HL-60 (cell line): ENCODE results near the gene ZMIZ1.

Source experiments
- DNase-seq, 2 experiments: peaks; one replicate each; pipeline ENCODE4 v3.0.0-alpha.2; 2010 to 2020; ENCODE audit warnings: low read depth in 1 of 2, low spot score in 1 of 2
- H3K27ac ChIP-seq: fragments of 250-450 bp; sonication (Bioruptor Pico); replicated peaks from 2 replicates; pipeline ENCODE4 v1.5.1; 2020; ENCODE audit warnings: mild to moderate bottlenecking, moderate library complexity
- H3K27me3 ChIP-seq: fragments of 250-450 bp; sonication (Bioruptor Pico); 2 replicates; pipeline ENCODE4 v1.5.1; 2021; ENCODE audit warnings: mild to moderate bottlenecking, moderate library complexity; ENCODE audit not compliant: insufficient read depth, poor library complexity, severe bottlenecking
- H3K4me3 ChIP-seq: replicated peaks from 2 replicates; pipeline ENCODE4 v1.5.1; 2011; ENCODE audit warnings: mild to moderate bottlenecking, control low read depth, low read length; ENCODE audit not compliant: insufficient read depth
- GABPA ChIP-seq: IDR thresholded peaks from 2 replicates; pipeline ENCODE4 v1.6.1; 2012; ENCODE audit warnings: low read depth
- POLR2AphosphoS5 ChIP-seq: IDR thresholded peaks from 2 replicates; pipeline ENCODE4 v1.6.1; 2012; ENCODE audit warnings: low read depth
- SPI1 ChIP-seq: IDR thresholded peaks from 2 replicates; pipeline ENCODE4 v1.6.1; 2012; ENCODE audit warnings: low read depth, mild to moderate bottlenecking, borderline replicate concordance
- TF ChIP-seq, protein P1 (sequence below): IDR thresholded peaks from 2 replicates; pipeline ENCODE4 v1.6.1; 2012; ENCODE audit warnings: low read depth; ENCODE audit not compliant: insufficient replicate concordance
- TF ChIP-seq, protein P2 (sequence below): IDR thresholded peaks from one replicate; pipeline ENCODE4 v1.5.1; 2011; ENCODE audit warnings: low read length, control low read depth, inconsistent platforms; ENCODE audit not compliant: insufficient read depth

Gene ZMIZ1

DNA sequence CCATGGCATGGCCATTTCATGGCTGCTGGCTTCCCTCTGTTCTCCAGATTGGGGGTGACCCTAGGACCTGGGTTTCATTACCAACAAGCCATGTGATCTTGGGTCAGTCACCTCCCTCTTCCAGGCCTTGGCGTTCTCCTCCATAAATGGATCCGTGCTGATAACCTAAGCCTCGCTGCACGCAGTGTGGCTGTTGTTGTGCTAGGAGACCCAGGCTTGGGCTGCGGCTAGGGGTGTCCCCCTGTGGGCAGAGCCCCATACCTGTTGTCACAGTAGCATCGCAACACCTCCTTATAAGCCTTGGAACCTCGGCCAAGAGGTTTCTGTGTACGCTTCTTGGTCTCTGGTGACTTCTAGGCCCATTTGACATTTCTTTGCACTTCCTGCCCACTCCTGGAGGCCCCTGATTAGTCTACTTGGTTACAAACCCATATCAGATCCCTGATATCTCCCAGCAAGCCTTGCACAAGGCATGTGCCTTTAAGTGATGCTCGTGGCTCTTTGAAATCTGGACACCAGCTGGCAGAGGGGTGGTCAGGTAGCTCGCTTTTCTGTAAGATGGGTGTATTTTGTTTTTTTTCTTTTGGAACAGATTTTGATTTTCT is 23.6 kb downstream of the ZMIZ1 start:
- DNase-seq: no peak
- H3K27me3 ChIP-seq: no peaks in the 10 kb centered on the region
- TF ChIP-seq POLR2AphosphoS5 (no peak), SPI1 (no peak), GABPA (no peak)
- TF ChIP-seq, protein P1, sequence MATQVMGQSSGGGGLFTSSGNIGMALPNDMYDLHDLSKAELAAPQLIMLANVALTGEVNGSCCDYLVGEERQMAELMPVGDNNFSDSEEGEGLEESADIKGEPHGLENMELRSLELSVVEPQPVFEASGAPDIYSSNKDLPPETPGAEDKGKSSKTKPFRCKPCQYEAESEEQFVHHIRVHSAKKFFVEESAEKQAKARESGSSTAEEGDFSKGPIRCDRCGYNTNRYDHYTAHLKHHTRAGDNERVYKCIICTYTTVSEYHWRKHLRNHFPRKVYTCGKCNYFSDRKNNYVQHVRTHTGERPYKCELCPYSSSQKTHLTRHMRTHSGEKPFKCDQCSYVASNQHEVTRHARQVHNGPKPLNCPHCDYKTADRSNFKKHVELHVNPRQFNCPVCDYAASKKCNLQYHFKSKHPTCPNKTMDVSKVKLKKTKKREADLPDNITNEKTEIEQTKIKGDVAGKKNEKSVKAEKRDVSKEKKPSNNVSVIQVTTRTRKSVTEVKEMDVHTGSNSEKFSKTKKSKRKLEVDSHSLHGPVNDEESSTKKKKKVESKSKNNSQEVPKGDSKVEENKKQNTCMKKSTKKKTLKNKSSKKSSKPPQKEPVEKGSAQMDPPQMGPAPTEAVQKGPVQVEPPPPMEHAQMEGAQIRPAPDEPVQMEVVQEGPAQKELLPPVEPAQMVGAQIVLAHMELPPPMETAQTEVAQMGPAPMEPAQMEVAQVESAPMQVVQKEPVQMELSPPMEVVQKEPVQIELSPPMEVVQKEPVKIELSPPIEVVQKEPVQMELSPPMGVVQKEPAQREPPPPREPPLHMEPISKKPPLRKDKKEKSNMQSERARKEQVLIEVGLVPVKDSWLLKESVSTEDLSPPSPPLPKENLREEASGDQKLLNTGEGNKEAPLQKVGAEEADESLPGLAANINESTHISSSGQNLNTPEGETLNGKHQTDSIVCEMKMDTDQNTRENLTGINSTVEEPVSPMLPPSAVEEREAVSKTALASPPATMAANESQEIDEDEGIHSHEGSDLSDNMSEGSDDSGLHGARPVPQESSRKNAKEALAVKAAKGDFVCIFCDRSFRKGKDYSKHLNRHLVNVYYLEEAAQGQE: no peak
- TF ChIP-seq, protein P2, sequence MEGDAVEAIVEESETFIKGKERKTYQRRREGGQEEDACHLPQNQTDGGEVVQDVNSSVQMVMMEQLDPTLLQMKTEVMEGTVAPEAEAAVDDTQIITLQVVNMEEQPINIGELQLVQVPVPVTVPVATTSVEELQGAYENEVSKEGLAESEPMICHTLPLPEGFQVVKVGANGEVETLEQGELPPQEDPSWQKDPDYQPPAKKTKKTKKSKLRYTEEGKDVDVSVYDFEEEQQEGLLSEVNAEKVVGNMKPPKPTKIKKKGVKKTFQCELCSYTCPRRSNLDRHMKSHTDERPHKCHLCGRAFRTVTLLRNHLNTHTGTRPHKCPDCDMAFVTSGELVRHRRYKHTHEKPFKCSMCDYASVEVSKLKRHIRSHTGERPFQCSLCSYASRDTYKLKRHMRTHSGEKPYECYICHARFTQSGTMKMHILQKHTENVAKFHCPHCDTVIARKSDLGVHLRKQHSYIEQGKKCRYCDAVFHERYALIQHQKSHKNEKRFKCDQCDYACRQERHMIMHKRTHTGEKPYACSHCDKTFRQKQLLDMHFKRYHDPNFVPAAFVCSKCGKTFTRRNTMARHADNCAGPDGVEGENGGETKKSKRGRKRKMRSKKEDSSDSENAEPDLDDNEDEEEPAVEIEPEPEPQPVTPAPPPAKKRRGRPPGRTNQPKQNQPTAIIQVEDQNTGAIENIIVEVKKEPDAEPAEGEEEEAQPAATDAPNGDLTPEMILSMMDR: no peak
- no peak overlapping the region for H3K4me3 ChIP-seq
- peak overlapping the region; percentile 90 for H3K27ac ChIP-seq

DNA sequence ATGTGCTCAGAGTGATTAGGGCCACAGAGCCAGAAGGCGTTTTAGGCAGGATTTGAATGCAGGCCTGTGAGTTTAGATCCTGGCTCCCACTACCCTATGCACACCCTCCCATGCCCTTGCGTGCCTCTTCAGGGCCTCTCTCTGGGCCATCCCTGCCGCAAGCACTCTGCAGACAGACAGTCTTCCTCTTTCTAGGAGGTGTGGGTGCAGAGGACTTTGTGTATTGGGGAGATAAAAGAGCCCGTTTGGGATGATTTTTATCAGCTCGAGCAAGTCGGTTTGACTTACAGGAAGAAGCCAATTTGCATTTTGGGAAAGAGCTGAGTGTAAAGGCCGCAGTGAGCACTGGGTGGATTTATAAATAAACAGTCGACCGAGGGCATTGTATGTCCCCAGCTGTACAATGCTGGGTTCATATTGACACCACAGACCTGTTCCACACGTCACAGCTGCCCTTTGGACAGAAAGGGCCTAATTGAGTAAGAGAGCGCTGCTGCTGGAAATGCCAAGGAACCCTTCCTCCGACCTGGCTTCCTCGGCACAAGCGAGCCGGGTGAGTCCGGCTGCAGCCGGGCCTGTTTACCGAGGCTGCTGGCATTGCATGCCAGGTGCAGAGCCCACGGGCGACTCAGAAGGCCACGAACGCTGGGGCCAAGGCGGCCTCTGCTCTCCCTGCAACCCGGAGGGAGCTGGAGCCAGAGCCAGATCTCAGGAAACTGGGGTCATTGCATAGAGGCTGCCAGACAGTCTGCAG is 25.1 kb downstream of the ZMIZ1 start:
- peak overlapping the region; percentile 90 for H3K27ac ChIP-seq
- peak overlapping the region; percentile 10; the same call in 1 of the 2 replicates for H3K4me3 ChIP-seq
- TF ChIP-seq, protein P1: no peak
- TF ChIP-seq, protein P2: no peak
- TF ChIP-seq SPI1 (peak; percentile 96), GABPA (no peak), POLR2AphosphoS5 (peak; percentile 85)
- no peaks in the 10 kb centered on the region for H3K27me3 ChIP-seq
- DNase-seq: peak; percentile 88 to 96

DNA sequence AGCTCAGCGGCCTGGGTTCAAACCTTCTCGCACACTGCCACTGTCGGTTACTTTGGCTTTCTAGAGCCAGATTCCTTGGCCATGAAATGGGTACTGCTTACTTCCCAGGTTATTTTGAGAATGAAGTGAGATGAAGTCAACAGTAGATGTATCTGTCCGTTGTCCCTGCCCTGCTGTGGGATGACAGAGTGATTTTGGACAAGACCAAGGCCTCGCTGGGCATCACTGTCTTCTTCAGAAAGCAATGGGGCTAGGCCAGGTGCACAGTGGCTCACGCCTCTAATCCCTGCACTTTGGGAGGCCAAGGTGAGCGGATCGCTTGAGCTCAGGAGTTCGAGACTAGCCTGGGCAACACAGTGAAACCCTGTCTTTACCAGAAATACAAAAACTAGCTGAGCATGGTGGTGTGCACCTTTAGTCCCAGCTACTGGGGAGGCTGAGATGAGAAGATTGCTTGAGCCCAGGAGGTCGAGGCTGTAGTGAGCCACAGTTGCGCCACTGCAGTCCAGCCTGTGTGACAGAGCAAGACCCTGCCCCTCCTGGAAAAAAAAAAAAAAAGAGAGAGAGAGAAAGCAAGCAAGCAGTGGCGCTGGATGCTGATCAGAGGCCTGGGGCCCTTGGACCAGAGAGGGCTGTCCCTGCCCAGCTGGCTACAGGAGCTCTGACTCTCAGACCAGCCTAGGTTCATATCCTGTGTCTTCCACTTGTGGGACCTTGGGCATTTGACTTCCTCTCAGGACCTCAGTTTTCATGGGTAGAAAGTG is 25.8 kb downstream of the ZMIZ1 start:
- peak overlapping the region; percentile 90 for H3K27ac ChIP-seq
- TF ChIP-seq SPI1 (0 out of 2 replicates have a peak, but pooled peaks have one; percentile 34), POLR2AphosphoS5 (no peak), GABPA (no peak)
- TF ChIP-seq, protein P2: no peak
- TF ChIP-seq, protein P1: no peak
- peak overlapping the region; percentile 10; the same call in 1 of the 2 replicates for H3K4me3 ChIP-seq
- no peak for DNase-seq
- no peaks in the 10 kb centered on the region for H3K27me3 ChIP-seq
